Muscle layer of colon (tissue), 2 donors: ENCODE measurements around the gene RUSF1.
"Not testable (repeated sequence)": the region's sequence is repeated elsewhere in the genome, so short reads cannot be mapped to it uniquely, and the experiment has no call there.

Source experiments
- H3K27ac ChIP-seq: one replicate; pipeline ENCODE4 v1.7.0; 2013; ENCODE audit warnings: low read depth, mild to moderate bottlenecking, low read length, moderate library complexity
- H3K27me3 ChIP-seq, 2 donors: one replicate each; pipeline ENCODE4 v1.7.0; 2013; ENCODE audit warnings: low read length in 2 of 2, mild to moderate bottlenecking in 2 of 2; ENCODE audit not compliant: insufficient read depth in 2 of 2, control insufficient read depth in 1 of 2
- H3K36me3 ChIP-seq: one replicate; pipeline ENCODE4 v1.7.0; 2013; ENCODE audit warnings: mild to moderate bottlenecking, low read length; ENCODE audit not compliant: insufficient read depth
- H3K4me1 ChIP-seq: one replicate; pipeline ENCODE4 v1.7.0; 2013; ENCODE audit warnings: mild to moderate bottlenecking, low read length; ENCODE audit not compliant: insufficient read depth
- H3K4me3 ChIP-seq, 2 donors: one replicate each; pipeline ENCODE4 v1.7.0; 2013; ENCODE audit warnings: low read length in 2 of 2, low read depth in 1 of 2, mild to moderate bottlenecking in 1 of 2, moderate library complexity in 1 of 2
- H3K9ac ChIP-seq: one replicate; pipeline ENCODE4 v1.7.0; 2013; ENCODE audit warnings: low read length
- H3K9me3 ChIP-seq: one replicate; pipeline ENCODE4 v1.7.0; 2013; ENCODE audit warnings: mild to moderate bottlenecking, low read length
- donor health status: abdominal sarcoma.
- donor health status: Adenocarcinoma of cecum.

Gene RUSF1

DNA sequence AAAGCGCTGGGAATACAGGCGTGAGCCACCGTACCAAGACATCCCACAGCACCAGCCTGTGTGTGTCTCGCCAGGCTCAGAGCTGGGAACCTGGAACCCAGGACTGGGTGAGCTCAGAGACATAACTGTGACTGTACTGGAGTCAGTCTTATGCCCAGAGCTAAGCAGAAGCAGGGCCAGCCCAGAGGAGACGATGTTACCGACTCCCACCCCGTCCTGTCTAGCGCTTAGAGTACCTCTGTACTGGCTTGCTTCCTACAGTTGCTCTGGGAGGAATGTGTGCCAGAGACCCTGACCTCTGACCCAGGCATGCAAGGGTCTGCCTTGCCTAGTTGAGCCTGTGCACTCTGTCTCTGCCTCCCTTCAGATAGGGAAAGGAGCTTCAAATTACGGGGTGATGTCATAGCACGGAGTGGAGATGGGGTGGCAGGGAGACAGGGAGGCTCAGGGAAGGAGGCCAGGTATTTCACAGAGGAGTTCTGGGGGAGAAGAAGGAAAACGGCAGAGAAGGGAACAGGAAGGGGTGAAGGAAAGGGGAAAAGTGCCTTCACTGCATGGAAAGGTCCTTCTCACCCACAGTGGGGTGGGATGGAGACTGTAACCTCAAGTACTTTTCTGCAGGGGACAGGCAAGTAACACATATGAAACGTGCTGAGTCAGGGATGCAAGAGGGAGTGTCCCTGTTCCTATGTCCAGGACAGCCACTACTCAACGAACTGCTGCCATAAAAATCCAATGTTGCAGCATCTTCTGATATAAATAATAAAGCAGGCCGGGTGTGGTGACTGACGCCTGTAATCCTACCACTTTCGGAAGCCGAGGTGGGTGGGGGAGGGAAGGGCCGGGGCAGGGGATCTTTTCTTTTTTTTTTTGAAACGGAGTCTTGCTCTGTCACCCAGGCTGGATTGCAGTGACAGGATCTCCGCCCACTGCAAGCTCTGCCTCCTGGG, 54.7 kb downstream of the RUSF1 start:
- Histone ChIP-seq H3K4me1 (peaks cover 53% of the 10 kb centered on the region), H3K9me3 (no peaks in the 10 kb centered on the region), H3K27me3 (no peaks in the 10 kb centered on the region), H3K36me3 (no peaks in the 10 kb centered on the region), H3K4me3 (no peak overlapping the region), H3K9ac (no peak overlapping the region), H3K27ac (no peak overlapping the region)

DNA sequence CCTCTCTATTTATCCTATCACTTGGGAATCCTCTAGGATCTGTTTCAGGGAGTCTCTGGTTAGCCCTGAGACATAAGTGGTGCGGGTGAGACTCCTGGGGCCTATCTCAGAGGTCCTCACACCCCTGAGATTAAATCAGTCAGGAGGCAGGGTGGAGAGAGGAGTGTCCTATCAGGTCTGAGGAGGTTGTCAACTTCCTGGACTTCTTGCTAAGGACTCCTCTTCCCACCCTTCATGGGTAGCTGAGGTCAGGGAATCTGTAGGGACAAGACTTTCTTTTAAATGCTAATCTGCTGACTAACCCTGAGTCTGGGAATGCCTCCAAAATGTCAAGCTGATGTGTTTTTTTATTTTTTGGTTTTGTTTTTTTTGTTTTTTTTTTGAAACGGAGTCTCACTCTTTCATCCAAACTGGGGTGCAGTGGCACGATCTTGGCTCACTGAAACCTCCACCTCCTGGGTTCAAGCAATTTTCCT, 55.5 kb downstream of the RUSF1 start:
- Histone ChIP-seq H3K9ac (no peak overlapping the region), H3K27me3 (no peaks in the 10 kb centered on the region), H3K9me3 (no peaks in the 10 kb centered on the region), H3K4me1 (peaks cover 48% of the 10 kb centered on the region), H3K27ac (no peak overlapping the region), H3K36me3 (no peaks in the 10 kb centered on the region), H3K4me3 (no peak overlapping the region)

DNA sequence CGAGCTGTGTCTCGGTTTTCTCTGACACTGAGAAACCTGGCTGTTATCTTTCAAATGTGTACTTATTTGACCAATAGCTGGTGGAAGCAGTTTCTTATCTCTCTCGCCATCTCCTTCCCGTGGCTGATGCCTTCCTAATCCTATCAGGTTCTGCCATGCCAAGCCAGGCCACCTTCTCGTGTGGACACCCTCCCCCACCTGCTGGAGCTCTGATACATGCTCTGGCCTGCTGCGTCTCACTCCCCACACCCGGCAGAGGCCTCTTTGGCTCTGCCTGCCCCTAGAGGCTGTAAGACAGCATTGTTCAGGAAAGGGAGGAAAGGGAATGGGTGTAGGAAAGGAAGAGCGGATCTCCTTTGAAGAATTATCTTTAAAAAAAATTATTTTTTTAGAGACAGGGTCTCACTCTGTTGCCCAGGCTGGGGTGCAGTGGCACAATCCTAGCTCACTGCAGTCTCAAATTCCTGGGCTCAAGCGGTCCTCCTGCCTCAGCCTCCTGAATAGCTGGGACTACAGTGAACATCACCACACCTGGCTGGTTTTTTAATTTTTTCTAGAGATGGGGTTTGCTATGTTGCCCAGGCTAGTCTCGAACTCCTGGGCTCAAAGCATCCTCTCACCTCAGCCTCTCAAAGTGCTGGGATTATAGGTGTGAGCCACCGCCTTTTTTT, 56.4 kb downstream of the RUSF1 start:
- Histone ChIP-seq H3K27me3 (no peaks in the 10 kb centered on the region), H3K9me3 (no peaks in the 10 kb centered on the region), H3K4me1 (peaks cover 40% of the 10 kb centered on the region), H3K27ac (no peak overlapping the region), H3K9ac (no peak overlapping the region), H3K36me3 (no peaks in the 10 kb centered on the region), H3K4me3 (no peak overlapping the region)

- H3K9me3 ChIP-seq: no peaks in the 10 kb centered on the region
- H3K36me3 ChIP-seq: no peaks in the 10 kb centered on the region
- no peak overlapping the region for H3K9ac ChIP-seq
- no peak overlapping the region for H3K4me3 ChIP-seq
- no peak overlapping the region for H3K27ac ChIP-seq
- peaks cover 34% of the 10 kb centered on the region for H3K4me1 ChIP-seq
- no peaks in the 10 kb centered on the region for H3K27me3 ChIP-seq
Observed at GRCh38 chr16:31451201-31451600, 57.0 kb downstream of the RUSF1 start.

DNA sequence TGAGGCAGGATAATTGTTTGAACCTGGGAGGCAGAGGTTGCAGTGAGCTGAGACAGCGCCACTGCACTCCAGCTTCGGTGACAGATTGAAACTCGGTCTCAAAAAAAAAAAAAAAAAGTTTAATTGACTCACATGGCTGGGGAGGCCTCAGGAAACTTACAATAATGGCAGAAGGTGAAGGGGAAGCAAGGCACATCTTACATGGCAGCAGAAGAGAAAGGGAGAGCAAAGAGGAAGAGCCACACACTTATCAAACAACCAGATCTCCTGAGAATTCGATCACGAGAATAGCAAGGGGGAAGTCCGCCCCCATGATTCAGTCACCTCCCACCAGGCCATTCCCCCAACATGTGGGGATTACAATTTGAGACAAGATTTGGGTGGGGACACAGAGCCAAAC, 62.3 kb downstream of the RUSF1 start:
- not testable (repeated sequence) for H3K9ac ChIP-seq, H3K27me3 ChIP-seq, H3K4me1 ChIP-seq, H3K4me3 ChIP-seq, H3K36me3 ChIP-seq, H3K27ac ChIP-seq, H3K9me3 ChIP-seq

DNA sequence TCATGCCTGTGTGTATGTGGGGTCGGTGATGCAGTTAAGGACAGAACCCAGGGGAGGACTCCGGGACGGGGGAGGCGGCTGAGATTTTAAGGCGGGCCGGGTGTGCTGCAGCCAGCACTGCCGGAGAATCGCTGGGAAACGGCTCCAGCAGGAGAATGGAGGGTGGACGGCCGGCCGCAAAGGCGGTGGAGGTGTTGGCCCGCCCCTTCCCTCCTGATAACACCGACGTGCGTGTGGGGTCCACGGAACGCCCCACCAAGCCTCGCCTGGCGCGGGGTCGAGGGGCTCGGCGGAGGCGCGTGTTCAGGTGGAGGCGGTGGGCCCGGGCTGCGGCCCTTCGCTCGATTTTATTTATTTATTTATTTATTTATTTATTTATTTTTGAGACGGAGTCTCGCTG, 66.2 kb downstream of the RUSF1 start:
- Histone ChIP-seq H3K36me3 (no peaks in the 10 kb centered on the region), H3K27ac (no peak overlapping the region), H3K4me3 (no peak overlapping the region), H3K27me3 (no peaks in the 10 kb centered on the region), H3K9ac (no peak overlapping the region), H3K9me3 (no peaks in the 10 kb centered on the region), H3K4me1 (peaks cover 6% of the 10 kb centered on the region)

- Histone ChIP-seq H3K9ac (no peak overlapping the region), H3K4me1 (peaks cover 6% of the 10 kb centered on the region), H3K27ac (no peak overlapping the region), H3K4me3 (no peak overlapping the region), H3K27me3 (no peaks in the 10 kb centered on the region), H3K9me3 (no peaks in the 10 kb centered on the region), H3K36me3 (no peaks in the 10 kb centered on the region)
Observed at GRCh38 chr16:31440516-31441184, 67.5 kb downstream of the RUSF1 start.

GRCh38 chr16:31439519-31439918, 68.7 kb downstream of the RUSF1 start:
- Histone ChIP-seq H3K9me3 (no peaks in the 10 kb centered on the region), H3K4me3 (no peak overlapping the region), H3K9ac (no peak overlapping the region), H3K27ac (no peak overlapping the region), H3K27me3 (no peaks in the 10 kb centered on the region), H3K36me3 (no peaks in the 10 kb centered on the region), H3K4me1 (peaks cover 6% of the 10 kb centered on the region)
